Naive thymus-derived CD4-positive, alpha-beta T cell (primary cell): Measurements from ENCODE around the gene TMEM151B. TPM values are rescaled to one million over a fixed set of nuclear protein-coding genes. Genes with fewer than 3 reads are reported as not detected.
A peak's percentile ranks its signal among the peaks of the same experiment; 100 is the strongest.

ENCODE experiments used
- ATAC-seq: fragments of 150-1000 bp; cut with Tn5 transposase; 2 replicates; pipeline ENCODE4 v1.10.0; 2021; ENCODE audit warnings: mild to moderate bottlenecking, moderate library complexity
- CTCF ChIA-PET: fragments of 350-600 bp; sonication (Branson Sonifier 250); formaldehyde crosslinking; loops from one replicate; lab custom pipeline; 2021; ENCODE audit warnings: antibody characterized with exemption; lab: Charles Lee
- POLR2A ChIA-PET: fragments of 350-600 bp; sonication (Branson Sonifier 250); formaldehyde crosslinking; loops from one replicate; lab custom pipeline; 2021; ENCODE audit warnings: antibody characterized with exemption, inconsistent platforms; lab: Charles Lee
- DNase-seq, 9 donors: peaks; one replicate each; pipeline versions ENCODE4 v3.0.0 to v3.0.0-alpha.2; 2020 to 2022; ENCODE audit warnings: mixed read lengths in 1 of 9
- H3K27ac ChIP-seq: one replicate; pipeline ENCODE4 v1.7.0; 2013; ENCODE audit warnings: mild to moderate bottlenecking, low read depth, low read length, moderate library complexity
- H3K27me3 ChIP-seq, 2 donors: one replicate each; pipeline ENCODE4 v1.7.0; 2013; ENCODE audit warnings: low read length in 2 of 2, mild to moderate bottlenecking in 2 of 2, moderate library complexity in 2 of 2; ENCODE audit not compliant: control insufficient read depth in 2 of 2, insufficient read depth in 2 of 2
- H3K36me3 ChIP-seq, 3 experiments: 1 replicate in 2 of 3; 2 replicates in 1 of 3; pipeline ENCODE4 v1.7.0; 2013; ENCODE audit warnings: low read length in 3 of 3, mild to moderate bottlenecking in 3 of 3, moderate library complexity in 1 of 3; ENCODE audit not compliant: insufficient read depth in 3 of 3, control insufficient read depth in 2 of 3
- H3K4me1 ChIP-seq, 2 donors: one replicate each; pipeline ENCODE4 v1.7.0; 2013; ENCODE audit warnings: low read length in 2 of 2, mild to moderate bottlenecking in 2 of 2, moderate library complexity in 1 of 2; ENCODE audit not compliant: control insufficient read depth in 2 of 2, insufficient read depth in 2 of 2
- H3K4me3 ChIP-seq: 2 replicates; pipeline ENCODE4 v1.7.0; 2013; ENCODE audit warnings: mild to moderate bottlenecking, low read length
- H3K9me3 ChIP-seq, 3 experiments: 1 replicate in 2 of 3; 2 replicates in 1 of 3; pipeline ENCODE4 v1.7.0; 2013; ENCODE audit warnings: low read length in 3 of 3; ENCODE audit not compliant: control insufficient read depth in 2 of 3
- H3K27ac Mint-ChIP-seq, 9 donors: one replicate each; pipeline ENCODE4 v1.8.0; 2020 to 2022; ENCODE audit warnings: mixed read lengths in 9 of 9, mild to moderate bottlenecking in 8 of 9, moderate library complexity in 5 of 9, inconsistent platforms in 2 of 9
- H3K27me3 Mint-ChIP-seq, 5 donors: one replicate each; pipeline ENCODE4 v1.8.0; 2021 to 2022; ENCODE audit warnings: mixed read lengths in 5 of 5, mild to moderate bottlenecking in 1 of 5
- H3K36me3 Mint-ChIP-seq, 5 donors: one replicate each; pipeline ENCODE4 v1.8.0; 2020 to 2022; ENCODE audit warnings: mixed read lengths in 5 of 5, mild to moderate bottlenecking in 3 of 5, inconsistent platforms in 1 of 5
- H3K4me1 Mint-ChIP-seq, 7 donors: one replicate each; pipeline ENCODE4 v1.8.0; 2020 to 2022; ENCODE audit warnings: mixed read lengths in 7 of 7, mild to moderate bottlenecking in 3 of 7, inconsistent platforms in 1 of 7
- H3K4me3 Mint-ChIP-seq, 10 donors: one replicate each; pipeline ENCODE4 v1.8.0; 2020 to 2022; ENCODE audit warnings: mild to moderate bottlenecking in 10 of 10, mixed read lengths in 10 of 10, moderate library complexity in 6 of 10, inconsistent platforms in 2 of 10
- H3K9me3 Mint-ChIP-seq, 11 donors: one replicate each; pipeline ENCODE4 v1.8.0; 2020 to 2022; ENCODE audit warnings: mixed read lengths in 11 of 11, mild to moderate bottlenecking in 4 of 11, inconsistent platforms in 1 of 11, moderate library complexity in 1 of 11
- intact Hi-C, 2 donors: fragments of 100-400 bp; cut with micrococcal nuclease; formaldehyde crosslinking; loops; one replicate each; pipeline ENCODE4 v1.15.1; 2023
- polyA plus RNA-seq, 2 donors: library from polyadenylated mRNA; unstranded; fragments of 300-500 nt; fragmentation: Illumina TruSeq; gene quantifications; one replicate each; pipeline ENCODE4 v1.2.3, GENCODE V29; 2021
- total RNA-seq, 6 experiments: library from RNA in 5 of 6; stranded (reverse) in 5 of 6; gene quantifications; 1 replicate in 5 of 6; 2 replicates in 1 of 6; pipeline ENCODE4 v1.2.3 and lab custom pipeline; 2021 to 2026

Gene TMEM151B
- total and polyA plus RNA-seq, 7 experiments from 2014 or later = 0.22 TPM; not detected in 6

DNA sequence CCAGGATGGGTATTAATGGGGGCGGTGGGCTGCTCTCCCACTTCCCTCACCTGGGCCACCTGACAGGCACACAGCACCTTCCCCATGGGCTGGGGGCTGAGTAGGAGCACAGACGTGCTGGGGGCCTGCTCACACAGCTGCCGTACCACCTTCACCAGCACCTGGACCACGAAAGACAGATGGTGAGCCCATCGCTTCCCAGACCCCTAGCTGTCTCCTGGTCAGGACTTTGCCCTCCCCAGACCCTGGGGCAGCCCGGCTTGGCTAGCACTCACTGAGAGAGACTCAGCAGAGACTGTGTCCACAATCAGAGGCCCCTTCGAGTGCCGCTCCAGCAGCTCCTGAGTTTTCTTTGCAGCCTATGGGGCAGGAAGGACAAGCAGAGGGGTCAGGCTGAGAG lies 30.9 kb downstream of the TMEM151B start:
- Histone ChIP-seq H3K27ac (no peak overlapping the region), H3K9me3 (no peaks in the 10 kb centered on the region), H3K36me3 (peaks cover 0 to 60% (median 0%) of the 10 kb centered on the region in 3 experiments), H3K4me3 (no peak overlapping the region), H3K4me1 (peaks cover 0 to 11% of the 10 kb centered on the region in 2 donors), H3K27me3 (peaks cover 0 to 11% of the 10 kb centered on the region in 2 donors)
- peaks cover 4 to 16% (median 7%) of the 10 kb centered on the region in 7 donors for H3K4me1 Mint-ChIP-seq
- POLR2A ChIA-PET = interaction anchor here (0.9 kb wide), 1 partner anchor 8 kb away, joined by 3 read pairs; no protein-coding TSS in a partner anchor
- no peak for ATAC-seq
- no peak overlapping the region for H3K27ac Mint-ChIP-seq
- no peaks in the 10 kb centered on the region for H3K9me3 Mint-ChIP-seq
- CTCF ChIA-PET = interaction anchor here (0.9 to 1.7 kb wide), 2 partner anchors 33 to 34 kb away, joined by 3 read pairs; no protein-coding TSS in a partner anchor
- H3K36me3 Mint-ChIP-seq = peaks cover 7 to 23% (median 10%) of the 10 kb centered on the region in 5 donors
- H3K4me3 Mint-ChIP-seq = no peak overlapping the region
- DNase-seq = no peak
- intact Hi-C loops = no loop called here
- H3K27me3 Mint-ChIP-seq = peaks cover 6 to 26% (median 10%) of the 10 kb centered on the region in 5 donors

DNA sequence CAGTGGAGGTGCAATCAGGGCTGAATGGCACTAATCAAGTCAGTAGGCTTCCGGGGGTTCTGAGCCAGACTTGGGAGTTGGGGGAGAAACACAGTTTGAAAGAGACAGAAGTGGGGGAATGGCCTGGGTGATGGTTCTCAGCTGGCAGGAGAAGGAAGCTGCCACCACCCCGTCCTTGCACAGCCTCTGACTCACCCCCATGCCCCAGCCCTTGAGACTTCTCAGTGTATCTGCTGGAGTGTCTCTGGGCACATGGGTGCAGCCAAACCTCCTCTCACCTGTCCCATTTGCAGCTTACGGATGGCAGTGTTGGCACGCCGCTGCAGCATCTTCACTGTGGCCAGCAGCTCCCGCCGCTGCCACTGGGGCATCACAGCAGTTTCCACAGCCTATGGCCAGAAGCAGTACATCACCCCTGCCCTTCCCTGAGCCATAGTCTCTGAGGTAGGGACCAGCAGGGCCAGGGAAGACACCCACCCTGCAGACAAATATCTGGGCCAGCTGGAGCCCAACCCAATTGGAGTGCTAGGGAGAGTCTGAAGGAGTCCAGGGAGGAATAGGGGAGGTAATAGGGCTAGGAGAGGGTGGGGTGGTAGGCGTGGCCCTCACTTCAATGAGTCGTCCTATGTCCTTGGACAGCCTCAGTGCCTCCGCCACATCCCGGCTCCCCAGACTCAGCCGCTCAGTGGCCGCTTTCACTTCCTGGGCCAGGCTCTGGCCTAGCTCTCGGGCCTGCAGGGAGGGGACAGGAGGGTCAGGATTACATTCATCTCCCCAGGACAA lies 31.7 kb downstream of the TMEM151B start:
- H3K36me3 ChIP-seq = peaks cover 0 to 69% (median 0%) of the 10 kb centered on the region in 3 experiments
- CTCF ChIA-PET = interaction anchor here (1.7 kb wide), 1 partner anchor 35 kb away, joined by 3 read pairs; no protein-coding TSS in a partner anchor
- H3K4me3 ChIP-seq = no peak overlapping the region
- DNase-seq (no peak), ATAC-seq (no peak)
- H3K4me1 Mint-ChIP-seq = peaks cover 0 to 8% (median 4%) of the 10 kb centered on the region in 7 donors
- H3K4me1 ChIP-seq = peaks cover 0 to 6% of the 10 kb centered on the region in 2 donors
- H3K27ac ChIP-seq = no peak overlapping the region
- H3K4me3 Mint-ChIP-seq = no peak overlapping the region
- POLR2A ChIA-PET = interaction anchor here (0.9 kb wide), 1 partner anchor 9 kb away, joined by 3 read pairs; no protein-coding TSS in a partner anchor
- H3K27me3 Mint-ChIP-seq = peaks cover 0 to 17% (median 1%) of the 10 kb centered on the region in 5 donors
- intact Hi-C loops = no loop called here
- no peak overlapping the region for H3K27ac Mint-ChIP-seq
- no peaks in the 10 kb centered on the region for H3K9me3 Mint-ChIP-seq
- H3K9me3 ChIP-seq = no peaks in the 10 kb centered on the region
- H3K36me3 Mint-ChIP-seq = peaks cover 7 to 26% (median 10%) of the 10 kb centered on the region in 5 donors
- H3K27me3 ChIP-seq = peaks cover 0 to 2% of the 10 kb centered on the region in 2 donors

DNA sequence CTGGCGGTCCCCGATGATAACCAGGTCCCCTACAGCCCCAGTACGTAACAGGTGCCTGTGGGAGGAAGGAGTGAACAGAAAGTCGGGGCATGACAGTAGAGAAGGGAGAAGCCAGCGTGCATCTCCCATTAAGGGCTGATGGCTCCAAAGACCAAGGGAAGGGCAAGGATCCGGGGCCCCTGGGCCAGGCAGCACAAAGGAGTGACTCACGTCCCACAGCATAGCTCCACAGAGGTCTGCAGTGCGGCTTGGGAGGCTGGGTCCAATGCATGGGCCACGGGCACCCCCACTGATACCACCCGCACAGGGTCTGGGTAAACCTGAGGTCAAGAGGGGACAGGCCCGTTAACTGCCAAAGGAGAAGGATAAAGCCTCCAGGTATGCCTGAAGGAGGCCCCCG lies 32.6 kb downstream of the TMEM151B start:
- ATAC-seq = no peak
- Histone ChIP-seq H3K4me1 (peaks cover 0 to 3% of the 10 kb centered on the region in 2 donors), H3K4me3 (no peak overlapping the region), H3K9me3 (no peaks in the 10 kb centered on the region), H3K27me3 (no peaks in the 10 kb centered on the region), H3K36me3 (peaks cover 0 to 76% (median 0%) of the 10 kb centered on the region in 3 experiments), H3K27ac (no peak overlapping the region)
- no peak for DNase-seq
- H3K36me3 Mint-ChIP-seq = peaks cover 9 to 29% (median 11%) of the 10 kb centered on the region in 5 donors
- ChIA-PET POLR2A (interaction anchor here (1.4 kb wide), 1 partner anchor 55 kb away, joined by 5 read pairs; the partner anchor contains the start of gene HSP90AB1), CTCF (interaction anchor here (0.6 to 4.8 kb wide), 3 partner anchors 10 to 200 kb away, joined by 3 to 50 read pairs (median 6); partner anchors contain the start of genes AARS2 and TMEM151B)
- H3K4me3 Mint-ChIP-seq = no peak overlapping the region
- no peaks in the 10 kb centered on the region for H3K9me3 Mint-ChIP-seq
- H3K27ac Mint-ChIP-seq = no peak overlapping the region
- peaks cover 0 to 5% (median under 1%) of the 10 kb centered on the region in 7 donors for H3K4me1 Mint-ChIP-seq
- peaks cover 0 to 12% (median 0%) of the 10 kb centered on the region in 5 donors for H3K27me3 Mint-ChIP-seq
- intact Hi-C loops = no loop called here

DNA sequence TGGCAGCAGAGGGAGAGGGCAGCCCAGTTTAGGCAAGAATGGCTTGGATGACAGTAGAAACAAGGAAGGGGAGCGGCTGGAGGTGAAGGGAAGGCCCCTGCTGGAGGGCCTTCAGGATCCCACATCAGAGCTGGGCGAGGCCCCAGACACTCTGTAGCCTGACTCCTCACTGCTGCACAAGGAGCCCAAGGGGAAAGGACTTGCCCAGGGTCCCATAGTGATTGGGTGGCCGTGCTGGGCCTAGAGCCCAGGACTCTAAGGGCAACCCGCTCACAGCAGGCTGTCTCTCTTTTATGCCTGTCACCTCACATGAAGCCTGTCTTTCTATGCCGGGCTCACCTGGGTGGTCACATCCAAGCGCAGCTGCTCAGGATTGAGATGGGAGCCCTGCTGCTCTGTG lies 33.6 kb downstream of the TMEM151B start:
- no peak for DNase-seq
- H3K36me3 ChIP-seq = peaks cover 0 to 83% (median 0%) of the 10 kb centered on the region in 3 experiments
- Mint-ChIP-seq H3K27ac (no peak overlapping the region), H3K36me3 (peaks cover 10 to 34% (median 14%) of the 10 kb centered on the region in 5 donors), H3K4me1 (peaks cover 0 to 6% (median 0%) of the 10 kb centered on the region in 7 donors), H3K9me3 (no peaks in the 10 kb centered on the region), H3K4me3 (no peak overlapping the region), H3K27me3 (peaks cover 0 to 4% (median 0%) of the 10 kb centered on the region in 5 donors)
- ChIA-PET POLR2A (interaction anchor here (1.2 to 1.4 kb wide), 2 partner anchors 9 to 56 kb away, joined by 3 to 5 read pairs; partner anchors contain the start of genes AARS2 and HSP90AB1), CTCF (interaction anchor here (0.6 to 4.8 kb wide), 4 partner anchors 8 to 128 kb away, joined by 3 to 50 read pairs (median 11); partner anchors contain the start of genes AARS2 and TMEM151B)
- no peak for ATAC-seq
- no peaks in the 10 kb centered on the region for H3K9me3 ChIP-seq
- H3K4me3 ChIP-seq = no peak overlapping the region
- no peaks in the 10 kb centered on the region for H3K4me1 ChIP-seq
- intact Hi-C loops = loop anchor here (1.0 kb wide), 2 partner anchors 36 to 132 kb away; no protein-coding TSS in a partner anchor
- no peak overlapping the region for H3K27ac ChIP-seq
- H3K27me3 ChIP-seq = no peaks in the 10 kb centered on the region

DNA sequence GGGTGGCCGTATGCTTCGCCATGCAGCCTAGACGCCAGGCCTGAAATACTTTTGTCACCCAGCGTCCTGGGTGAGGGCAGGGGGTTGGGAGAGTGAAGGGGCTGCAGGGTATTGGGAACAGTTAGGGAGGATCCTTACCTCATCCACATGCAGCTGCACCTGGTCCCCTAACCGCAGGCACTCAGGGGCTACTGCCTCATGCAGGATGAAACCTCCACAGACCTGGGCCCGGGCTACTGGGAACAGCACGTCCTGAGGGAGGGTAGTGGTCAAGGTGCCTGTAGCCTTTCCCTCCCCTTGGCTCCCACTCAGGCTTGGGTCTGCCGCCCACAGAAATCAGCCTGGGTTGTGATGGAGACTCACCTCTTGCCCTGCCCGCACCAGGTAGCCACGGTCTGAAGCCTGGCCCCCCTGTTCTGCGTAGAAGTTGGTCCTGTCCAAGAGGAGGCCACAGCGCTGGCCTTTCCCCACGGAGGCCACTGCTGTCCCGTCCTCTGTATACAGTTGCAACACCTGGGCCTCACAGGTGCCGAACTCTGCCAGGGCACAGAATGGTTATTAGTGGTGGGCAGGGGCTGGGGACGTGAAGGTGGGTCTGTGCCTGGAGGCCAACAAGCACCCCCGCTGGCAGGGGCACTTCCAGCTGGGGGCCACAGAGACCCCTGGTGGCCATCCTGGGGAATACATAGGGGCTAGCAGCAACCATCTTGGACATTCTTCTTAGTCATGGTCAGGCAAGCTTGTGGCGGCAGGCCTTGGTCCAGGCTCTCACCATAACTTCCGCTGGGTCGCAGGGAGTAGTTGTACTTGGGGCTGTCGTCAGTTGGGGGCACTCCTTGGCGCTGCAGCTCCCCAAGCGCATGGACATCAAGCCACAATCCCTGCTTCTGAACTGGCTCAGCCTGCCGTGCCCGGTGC lies 34.3 kb downstream of the TMEM151B start:
- Histone ChIP-seq H3K4me1 (no peaks in the 10 kb centered on the region), H3K4me3 (no peak overlapping the region), H3K27ac (no peak overlapping the region), H3K27me3 (no peaks in the 10 kb centered on the region), H3K9me3 (no peaks in the 10 kb centered on the region), H3K36me3 (peaks cover 0 to 90% (median 3%) of the 10 kb centered on the region in 3 experiments)
- ATAC-seq (peak; percentile 80), DNase-seq (peak in 7 of 9 donors; percentile 13 to 53 (median 27))
- Mint-ChIP-seq H3K27ac (peak overlapping the region in 1 of 9 donors; percentile 38), H3K9me3 (no peaks in the 10 kb centered on the region), H3K4me3 (no peak overlapping the region), H3K27me3 (no peaks in the 10 kb centered on the region), H3K4me1 (peaks cover 0 to 4% (median 0%) of the 10 kb centered on the region in 7 donors), H3K36me3 (peaks cover 10 to 38% (median 14%) of the 10 kb centered on the region in 5 donors)
- intact Hi-C loops = loop anchor here (1.0 kb wide), 2 partner anchors 36 to 132 kb away; no protein-coding TSS in a partner anchor
- POLR2A ChIA-PET = interaction anchor here (1.2 to 1.9 kb wide), 2 partner anchors 8 to 36 kb away, joined by 3 to 5 read pairs; partner anchors contain the start of gene AARS2
- CTCF ChIA-PET = interaction anchor here (0.6 to 4.8 kb wide), 9 partner anchors 8 to 129 kb away, joined by 3 to 50 read pairs (median 3); partner anchors contain the start of genes AARS2 and TMEM151B
